ENCODE results near the gene NASP.

The NASP gene

GRCh38 chr1:45666836-45667235, 83.0 kb downstream of the NASP start:
- TF ChIP-seq CTCF (conservative IDR thresholded peaks at IDR 0.05; ENCODE audit: low read length), result no peak
- no peak overlapping the region for H3K4me3 ChIP-seq (ENCODE audit: low read length)
- DNase-seq (ENCODE audit: low read depth), result no peak

GRCh38 chr1:45667321-45668111, 83.7 kb downstream of the NASP start:
- H3K4me3 ChIP-seq (ENCODE audit: low read length), result no peak overlapping the region
- no peak for DNase-seq (ENCODE audit: low read depth)
- no peak for TF ChIP-seq CTCF (conservative IDR thresholded peaks at IDR 0.05; ENCODE audit: low read length)

Measured in AG10803 (cell line).